ENCODE data around the gene DMP1.

DNA sequence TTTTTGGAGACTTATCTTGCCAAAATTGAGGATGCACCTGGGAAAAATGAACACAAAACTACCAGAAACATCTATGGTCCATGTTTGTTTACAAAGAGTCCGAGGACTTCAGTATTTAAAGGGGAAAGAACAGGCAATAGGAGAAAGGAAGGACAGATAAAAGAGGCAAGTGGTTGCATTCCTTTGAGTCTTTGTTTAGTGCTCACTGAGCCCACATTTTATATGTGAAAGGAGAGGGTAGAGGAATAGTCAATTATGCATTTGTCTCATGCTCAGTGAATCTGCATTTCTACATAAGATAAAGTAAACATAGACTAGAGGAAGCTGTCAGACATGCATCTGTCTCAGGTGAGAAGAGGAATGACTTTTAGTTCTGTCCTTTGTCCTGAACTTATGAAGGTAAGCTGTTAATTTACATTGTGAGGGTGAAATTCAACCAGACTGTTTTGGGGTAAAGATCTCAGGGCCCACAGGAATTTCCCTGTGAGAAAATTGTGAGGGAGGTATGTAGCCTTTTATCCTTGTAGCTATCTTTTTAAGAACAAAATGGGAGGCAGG, 4.5 kb downstream of the DMP1 start:
- TF ChIP-seq POLR2A (IDR thresholded peaks at IDR 0.05): no peak
- TF ChIP-seq, protein P1, sequence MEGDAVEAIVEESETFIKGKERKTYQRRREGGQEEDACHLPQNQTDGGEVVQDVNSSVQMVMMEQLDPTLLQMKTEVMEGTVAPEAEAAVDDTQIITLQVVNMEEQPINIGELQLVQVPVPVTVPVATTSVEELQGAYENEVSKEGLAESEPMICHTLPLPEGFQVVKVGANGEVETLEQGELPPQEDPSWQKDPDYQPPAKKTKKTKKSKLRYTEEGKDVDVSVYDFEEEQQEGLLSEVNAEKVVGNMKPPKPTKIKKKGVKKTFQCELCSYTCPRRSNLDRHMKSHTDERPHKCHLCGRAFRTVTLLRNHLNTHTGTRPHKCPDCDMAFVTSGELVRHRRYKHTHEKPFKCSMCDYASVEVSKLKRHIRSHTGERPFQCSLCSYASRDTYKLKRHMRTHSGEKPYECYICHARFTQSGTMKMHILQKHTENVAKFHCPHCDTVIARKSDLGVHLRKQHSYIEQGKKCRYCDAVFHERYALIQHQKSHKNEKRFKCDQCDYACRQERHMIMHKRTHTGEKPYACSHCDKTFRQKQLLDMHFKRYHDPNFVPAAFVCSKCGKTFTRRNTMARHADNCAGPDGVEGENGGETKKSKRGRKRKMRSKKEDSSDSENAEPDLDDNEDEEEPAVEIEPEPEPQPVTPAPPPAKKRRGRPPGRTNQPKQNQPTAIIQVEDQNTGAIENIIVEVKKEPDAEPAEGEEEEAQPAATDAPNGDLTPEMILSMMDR (IDR thresholded peaks at IDR 0.05 in 4 of 5, conservative IDR thresholded peaks at IDR 0.05 in 1 of 5): no peak
